Measurements from ENCODE around the gene GRIN2C. TPM values are rescaled to one million over a fixed set of nuclear protein-coding genes. Genes with fewer than 3 reads are reported as not detected.
"Not testable (repeated sequence)": the region's sequence is repeated elsewhere in the genome, so short reads cannot be mapped to it uniquely, and the experiment has no call there.

GRIN2C gene
- 0.03 TPM in 1 of 2 replicates, not detected in the other for total RNA-seq (ENCODE audit: low replicate concordance)

DNA sequence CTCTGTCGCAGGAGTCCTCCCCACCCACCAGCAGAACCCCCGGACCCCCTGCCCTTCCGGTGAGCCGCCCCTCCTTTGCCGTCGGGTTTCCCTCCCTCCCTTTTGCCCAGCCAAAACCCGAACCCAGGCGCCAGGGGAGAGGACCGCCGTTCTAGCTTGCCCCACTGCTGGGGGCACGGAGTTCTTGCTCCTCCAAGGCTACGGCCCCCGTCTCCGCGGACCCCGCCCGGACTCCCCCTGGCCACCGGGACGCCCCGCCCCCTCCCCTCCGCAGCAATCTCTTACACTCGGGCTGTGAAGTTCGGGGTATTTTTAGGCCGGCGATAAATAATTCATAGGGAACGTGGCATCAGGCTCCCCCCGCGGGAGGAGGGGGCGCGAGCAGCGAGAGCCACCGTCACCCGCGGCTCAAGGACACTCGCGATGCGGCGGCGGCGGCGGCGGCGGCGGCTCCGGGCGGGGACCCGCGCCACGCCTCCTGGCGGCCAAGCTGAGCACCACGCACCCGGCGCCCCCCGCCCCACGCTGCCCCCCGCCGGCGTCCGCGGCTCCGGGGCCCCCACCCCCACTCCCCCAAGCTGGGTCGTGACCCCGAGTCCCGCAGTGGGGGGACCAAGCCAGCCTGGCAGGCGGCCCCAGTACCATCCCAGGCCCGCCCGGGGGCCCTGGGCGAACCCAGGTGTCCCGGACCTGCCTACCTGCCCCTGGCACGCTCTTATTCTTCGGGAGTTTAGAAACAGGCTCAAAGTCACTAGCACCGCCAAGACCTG, at the start of gene GRIN2C:
Gene GRIN2C, minus strand, starts transcription at position 427 of the 770 bp plus-strand sequence. CDS start 4,793 bp downstream, outside the sequence.
- no peaks in the 10 kb centered on the region for H3K79me2 ChIP-seq (ENCODE audit: low read depth)
- H3K9me3 Mint-ChIP-seq, result no peaks in the 10 kb centered on the region
- no peak within 1 kb of the TSS for H3K9ac ChIP-seq
- H3K9me3 ChIP-seq (ENCODE audit: low read depth), result no peaks in the 10 kb centered on the region
- peaks cover 10% of the 10 kb centered on the region for H3K4me1 ChIP-seq
- peak within 1 kb of the TSS; percentile 78 for H3K4me3 Mint-ChIP-seq
- TF ChIP-seq EZH2phosphoT487 (IDR thresholded peaks at IDR 0.05) (peak; percentile 38), EZH2 (IDR thresholded peaks at IDR 0.05) (peak; percentile 43)
- TF ChIP-seq, protein P1, sequence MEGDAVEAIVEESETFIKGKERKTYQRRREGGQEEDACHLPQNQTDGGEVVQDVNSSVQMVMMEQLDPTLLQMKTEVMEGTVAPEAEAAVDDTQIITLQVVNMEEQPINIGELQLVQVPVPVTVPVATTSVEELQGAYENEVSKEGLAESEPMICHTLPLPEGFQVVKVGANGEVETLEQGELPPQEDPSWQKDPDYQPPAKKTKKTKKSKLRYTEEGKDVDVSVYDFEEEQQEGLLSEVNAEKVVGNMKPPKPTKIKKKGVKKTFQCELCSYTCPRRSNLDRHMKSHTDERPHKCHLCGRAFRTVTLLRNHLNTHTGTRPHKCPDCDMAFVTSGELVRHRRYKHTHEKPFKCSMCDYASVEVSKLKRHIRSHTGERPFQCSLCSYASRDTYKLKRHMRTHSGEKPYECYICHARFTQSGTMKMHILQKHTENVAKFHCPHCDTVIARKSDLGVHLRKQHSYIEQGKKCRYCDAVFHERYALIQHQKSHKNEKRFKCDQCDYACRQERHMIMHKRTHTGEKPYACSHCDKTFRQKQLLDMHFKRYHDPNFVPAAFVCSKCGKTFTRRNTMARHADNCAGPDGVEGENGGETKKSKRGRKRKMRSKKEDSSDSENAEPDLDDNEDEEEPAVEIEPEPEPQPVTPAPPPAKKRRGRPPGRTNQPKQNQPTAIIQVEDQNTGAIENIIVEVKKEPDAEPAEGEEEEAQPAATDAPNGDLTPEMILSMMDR (IDR thresholded peaks at IDR 0.05), result peak; percentile 59
- DNase-seq (ENCODE audit: low spot score), result peak; percentile 52
- peaks cover 4% of the 10 kb centered on the region for H3K4me1 Mint-ChIP-seq
- H3K4me2 ChIP-seq, result peak within 1 kb of the TSS; percentile 88
- peaks cover 49% of the 10 kb centered on the region for H3K27me3 Mint-ChIP-seq (ENCODE audit: insufficient read depth, low read depth)
- H3K36me3 ChIP-seq, result no peaks in the 10 kb centered on the region
- H3F3A ChIP-seq (ENCODE audit: low read depth), result peaks cover 10% of the 10 kb centered on the region
- H3K27ac Mint-ChIP-seq, result no peak within 1 kb of the TSS
- H3K36me3 Mint-ChIP-seq, result no peaks in the 10 kb centered on the region
- peaks cover 80% of the 10 kb centered on the region for H3K27me3 ChIP-seq
- no peak within 1 kb of the TSS for H2AFZ ChIP-seq (replicated peaks)
- H3K4me3 ChIP-seq, result peak within 1 kb of the TSS; percentile 55
- H3K27ac ChIP-seq, result no peak within 1 kb of the TSS
- H4K20me1 ChIP-seq (ENCODE audit: low read depth), result peaks cover 39% of the 10 kb centered on the region

DNA sequence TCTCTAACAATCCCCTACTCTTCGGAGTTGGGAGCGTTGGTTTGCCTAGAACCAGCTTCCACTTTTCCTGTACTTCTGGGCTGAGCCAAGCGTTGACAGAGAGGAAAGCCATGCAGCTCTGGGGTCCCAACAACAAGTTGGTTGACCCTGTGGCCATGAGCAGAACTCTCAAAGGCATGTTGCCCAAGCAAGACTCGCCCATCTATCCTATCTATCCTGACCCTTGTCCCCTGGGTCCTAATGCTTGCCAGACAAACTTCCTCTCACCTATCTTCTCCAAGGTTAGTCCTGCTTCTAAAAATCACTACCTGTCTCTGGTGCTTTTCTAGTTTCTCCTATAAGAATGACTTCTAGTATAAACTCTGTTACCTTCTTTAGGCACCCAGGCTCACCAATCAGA, 49.4 kb upstream of the GRIN2C start:
- DNase-seq (ENCODE audit: low spot score); H3K4me3 ChIP-seq; H3K9ac ChIP-seq; H3K36me3 Mint-ChIP-seq; H3K9me3 ChIP-seq (ENCODE audit: low read depth); H3K79me2 ChIP-seq (ENCODE audit: low read depth); H3K4me1 ChIP-seq; H3K9me3 Mint-ChIP-seq; H3F3A ChIP-seq (ENCODE audit: low read depth); H4K20me1 ChIP-seq (ENCODE audit: low read depth); H3K4me2 ChIP-seq; H3K4me3 Mint-ChIP-seq; H3K36me3 ChIP-seq; H3K27me3 ChIP-seq; H3K27ac ChIP-seq; H3K27ac Mint-ChIP-seq: not testable (repeated sequence)
- peak overlapping the region; percentile 63 for H2AFZ ChIP-seq (replicated peaks)
- Mint-ChIP-seq H3K27me3 (ENCODE audit: insufficient read depth, low read depth) (peaks cover 19% of the 10 kb centered on the region), H3K4me1 (peaks cover 26% of the 10 kb centered on the region)

DNA sequence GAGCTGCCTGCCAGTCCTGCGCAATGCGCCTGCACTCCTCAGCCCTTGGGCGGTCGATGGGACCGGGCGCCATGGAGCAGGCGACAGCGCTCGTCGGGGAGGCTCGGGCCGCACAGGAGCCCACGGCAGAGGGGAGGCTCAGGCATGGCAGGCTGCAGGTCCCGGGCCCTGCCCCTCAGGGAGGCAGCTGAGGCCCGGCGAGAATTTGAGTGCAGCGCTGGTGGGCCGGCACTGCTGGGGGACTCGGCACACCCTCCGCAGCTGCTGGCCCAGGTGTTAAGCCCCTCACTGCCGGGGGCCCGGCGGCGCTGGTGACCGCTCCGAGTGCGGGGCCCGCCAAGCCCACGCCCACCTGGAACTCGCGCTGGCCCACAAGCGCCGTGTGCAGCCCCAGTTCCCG, 47.3 kb upstream of the GRIN2C start:
- no peak overlapping the region for H3K9ac ChIP-seq
- Mint-ChIP-seq H3K36me3 (no peaks in the 10 kb centered on the region), H3K4me3 (no peak overlapping the region), H3K9me3 (no peaks in the 10 kb centered on the region), H3K27me3 (ENCODE audit: insufficient read depth, low read depth) (peaks cover 15% of the 10 kb centered on the region), H3K4me1 (peaks cover 24% of the 10 kb centered on the region), H3K27ac (no peak overlapping the region)
- TF ChIP-seq, protein P1 (IDR thresholded peaks at IDR 0.05), result no peak
- TF ChIP-seq EZH2phosphoT487 (IDR thresholded peaks at IDR 0.05) (no peak), EZH2 (IDR thresholded peaks at IDR 0.05) (no peak)
- H2AFZ ChIP-seq (replicated peaks), result no peak overlapping the region
- H4K20me1 ChIP-seq (ENCODE audit: low read depth), result no peaks in the 10 kb centered on the region
- H3K79me2 ChIP-seq (ENCODE audit: low read depth), result no peaks in the 10 kb centered on the region
- H3K4me1 ChIP-seq, result no peaks in the 10 kb centered on the region
- no peak overlapping the region for H3K4me3 ChIP-seq
- no peaks in the 10 kb centered on the region for H3K9me3 ChIP-seq (ENCODE audit: low read depth)
- H3F3A ChIP-seq (ENCODE audit: low read depth), result no peaks in the 10 kb centered on the region
- no peak for DNase-seq (ENCODE audit: low spot score)
- no peaks in the 10 kb centered on the region for H3K36me3 ChIP-seq
- no peak overlapping the region for H3K27ac ChIP-seq
- H3K27me3 ChIP-seq, result no peaks in the 10 kb centered on the region
- no peak overlapping the region for H3K4me2 ChIP-seq

DNA sequence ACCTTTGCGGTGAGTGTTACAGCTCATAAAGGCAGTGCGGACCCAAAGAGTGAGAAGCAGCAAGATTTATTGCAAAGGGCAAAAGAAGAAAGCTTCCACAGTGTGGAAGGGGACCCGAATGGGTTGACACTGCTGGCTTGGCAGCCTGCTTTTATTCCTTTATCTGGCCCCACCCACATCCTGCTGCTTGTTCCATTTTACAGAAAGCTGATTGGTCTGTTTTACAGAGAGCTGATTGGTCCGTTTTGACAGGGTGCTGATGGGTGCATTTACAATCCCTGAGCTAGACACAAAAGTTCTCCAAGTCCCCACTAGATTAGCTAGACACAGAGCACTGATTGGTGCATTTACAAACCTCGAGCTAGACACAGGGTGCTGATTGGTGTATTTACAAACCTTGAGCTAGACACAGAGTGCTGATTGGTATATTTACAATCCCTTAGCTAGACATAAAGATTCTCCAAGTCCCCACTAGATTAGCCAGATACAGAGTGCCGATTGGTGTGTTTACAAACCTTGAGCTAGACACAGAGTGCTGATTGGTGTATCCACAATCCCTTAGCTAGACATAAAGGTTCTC, 46.6 kb upstream of the GRIN2C start:
- H3K4me3 Mint-ChIP-seq; H3K27me3 ChIP-seq; H2AFZ ChIP-seq (replicated peaks); H3K4me3 ChIP-seq; DNase-seq (ENCODE audit: low spot score); H3K79me2 ChIP-seq (ENCODE audit: low read depth); H3K9me3 ChIP-seq (ENCODE audit: low read depth); H3K36me3 Mint-ChIP-seq; H3K9ac ChIP-seq; H3K4me2 ChIP-seq; H3K27ac Mint-ChIP-seq; H3K36me3 ChIP-seq; H3K9me3 Mint-ChIP-seq; H3K27ac ChIP-seq; H3F3A ChIP-seq (ENCODE audit: low read depth); H4K20me1 ChIP-seq (ENCODE audit: low read depth); H3K4me1 ChIP-seq: not testable (repeated sequence)
- peaks cover 19% of the 10 kb centered on the region for H3K27me3 Mint-ChIP-seq (ENCODE audit: insufficient read depth, low read depth)
- H3K4me1 Mint-ChIP-seq, result peaks cover 18% of the 10 kb centered on the region
